GM03348 (cell line): ENCODE measurements around the gene PRDM16.

Source experiments
- DNase-seq: peaks from one replicate; pipeline ENCODE4 v3.0.0; 2012; ENCODE audit warnings: low spot score

PRDM16 gene

DNA sequence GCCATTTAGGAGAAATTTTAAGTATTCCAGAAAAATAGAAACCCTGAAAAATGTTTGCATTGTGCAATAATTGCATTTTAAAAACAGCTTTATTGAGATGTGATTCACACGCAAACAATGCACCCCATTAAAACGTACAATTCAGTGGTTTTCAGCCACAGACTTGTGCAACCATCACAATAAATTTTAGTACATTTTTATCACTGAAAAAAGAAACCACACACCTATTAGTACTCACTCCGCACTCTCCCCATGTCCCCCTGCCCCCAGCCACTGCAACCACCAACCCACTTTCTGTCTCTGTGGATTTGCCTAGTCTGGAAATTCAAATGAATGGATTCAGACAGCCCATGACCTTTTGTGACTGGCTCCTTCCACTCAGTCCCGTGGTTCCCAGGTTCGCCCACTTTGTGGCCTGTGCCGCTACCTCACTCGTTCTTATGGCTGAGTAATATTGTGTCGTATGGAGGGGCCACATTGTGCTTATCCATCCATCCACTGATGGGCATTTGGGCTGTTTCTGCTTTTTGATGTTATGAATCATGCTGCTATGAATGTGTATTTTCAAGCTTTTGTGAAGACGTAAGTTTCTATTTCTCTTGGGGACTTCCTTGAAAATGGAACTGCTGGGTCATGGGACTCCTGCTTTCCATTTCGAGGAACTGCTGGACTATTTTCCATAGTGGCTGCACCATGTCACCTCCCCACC, 237.7 kb downstream of the PRDM16 start:
- peak; percentile 83 for DNase-seq

DNA sequence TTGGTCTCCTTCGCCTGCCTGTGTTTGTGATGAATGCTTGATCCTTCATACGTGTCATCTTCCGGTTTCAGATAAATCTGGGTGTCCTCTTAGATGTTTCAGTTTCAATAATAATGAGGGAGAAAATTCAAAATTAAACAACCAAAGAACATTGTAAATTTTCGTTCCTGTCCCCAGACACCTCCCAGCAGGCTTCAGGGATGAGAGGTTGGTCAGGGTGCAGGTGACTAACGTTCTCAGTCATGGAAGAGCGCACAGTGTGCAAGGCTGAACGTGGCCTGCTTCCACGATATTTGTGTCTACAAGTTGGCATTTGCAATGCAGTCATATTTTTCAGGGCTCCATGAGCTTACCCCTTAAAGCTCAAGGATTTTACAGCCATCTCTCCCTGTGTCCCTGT, 238.4 kb downstream of the PRDM16 start:
- DNase-seq = no peak

- DNase-seq = no peak
These were observed 239.1 kb downstream of the PRDM16 start for GRCh38 chr1:3308053-3308452.

- no peak for DNase-seq
These were observed 241.9 kb downstream of the PRDM16 start for GRCh38 chr1:3310718-3311400.

DNA sequence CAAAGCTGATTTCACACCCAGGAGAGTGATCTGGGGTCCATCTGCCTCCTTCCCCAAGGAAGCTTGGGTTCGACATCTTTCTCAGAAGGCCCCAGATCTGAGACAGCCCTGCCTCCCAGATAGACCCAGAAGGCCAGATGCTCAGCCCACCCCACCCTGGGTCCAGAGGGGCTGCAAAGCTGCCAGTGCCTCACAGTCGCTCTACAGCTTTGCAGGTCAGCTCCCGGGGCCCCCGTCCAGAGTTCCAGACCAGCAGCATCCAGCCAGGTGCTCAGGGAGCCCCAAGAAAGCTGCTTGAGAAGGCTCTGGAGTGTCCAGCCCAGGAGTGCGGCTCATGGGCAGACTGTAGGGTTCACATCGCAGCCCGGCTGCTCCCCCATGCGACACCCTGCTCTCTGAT, 242.7 kb downstream of the PRDM16 start:
- no peak for DNase-seq

- no peak for DNase-seq
These were observed 243.4 kb downstream of the PRDM16 start for GRCh38 chr1:3312310-3312897.

DNA sequence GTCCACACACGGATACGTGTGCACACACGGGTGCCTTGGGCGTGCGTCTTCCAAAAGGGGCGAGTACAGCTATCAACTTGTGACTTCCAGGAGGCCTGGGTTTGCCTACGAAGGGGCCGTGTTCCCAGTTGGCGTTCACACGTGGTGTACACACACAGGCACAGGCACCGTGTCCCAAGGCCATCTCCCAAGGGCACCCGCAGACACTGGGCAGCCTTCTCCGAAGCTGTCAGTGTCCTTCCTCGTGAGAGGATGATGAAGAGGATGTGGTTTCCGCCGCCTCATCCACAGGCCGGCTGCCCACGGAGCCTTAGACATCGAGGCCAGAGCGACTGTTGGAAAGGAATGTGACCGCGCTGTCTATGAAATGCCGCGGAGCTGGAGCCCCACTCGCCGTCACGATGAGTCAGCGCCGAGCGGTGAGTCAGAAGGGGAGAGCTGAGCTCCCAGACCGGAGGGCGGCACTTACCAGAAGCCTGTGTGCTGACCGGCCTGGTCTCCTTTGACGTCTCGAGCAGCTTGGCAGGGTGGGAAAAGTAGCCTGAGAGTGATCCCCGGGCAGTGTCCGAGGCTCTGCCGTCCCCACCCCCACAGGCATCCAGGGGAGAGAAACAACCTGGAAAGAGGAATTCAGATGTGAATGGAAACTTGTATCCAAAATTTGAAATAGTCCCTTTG, 244.0 kb downstream of the PRDM16 start:
- DNase-seq = peak; percentile 98

GRCh38 chr1:3313576-3313950, 244.6 kb downstream of the PRDM16 start:
- DNase-seq = peak; percentile 91

DNA sequence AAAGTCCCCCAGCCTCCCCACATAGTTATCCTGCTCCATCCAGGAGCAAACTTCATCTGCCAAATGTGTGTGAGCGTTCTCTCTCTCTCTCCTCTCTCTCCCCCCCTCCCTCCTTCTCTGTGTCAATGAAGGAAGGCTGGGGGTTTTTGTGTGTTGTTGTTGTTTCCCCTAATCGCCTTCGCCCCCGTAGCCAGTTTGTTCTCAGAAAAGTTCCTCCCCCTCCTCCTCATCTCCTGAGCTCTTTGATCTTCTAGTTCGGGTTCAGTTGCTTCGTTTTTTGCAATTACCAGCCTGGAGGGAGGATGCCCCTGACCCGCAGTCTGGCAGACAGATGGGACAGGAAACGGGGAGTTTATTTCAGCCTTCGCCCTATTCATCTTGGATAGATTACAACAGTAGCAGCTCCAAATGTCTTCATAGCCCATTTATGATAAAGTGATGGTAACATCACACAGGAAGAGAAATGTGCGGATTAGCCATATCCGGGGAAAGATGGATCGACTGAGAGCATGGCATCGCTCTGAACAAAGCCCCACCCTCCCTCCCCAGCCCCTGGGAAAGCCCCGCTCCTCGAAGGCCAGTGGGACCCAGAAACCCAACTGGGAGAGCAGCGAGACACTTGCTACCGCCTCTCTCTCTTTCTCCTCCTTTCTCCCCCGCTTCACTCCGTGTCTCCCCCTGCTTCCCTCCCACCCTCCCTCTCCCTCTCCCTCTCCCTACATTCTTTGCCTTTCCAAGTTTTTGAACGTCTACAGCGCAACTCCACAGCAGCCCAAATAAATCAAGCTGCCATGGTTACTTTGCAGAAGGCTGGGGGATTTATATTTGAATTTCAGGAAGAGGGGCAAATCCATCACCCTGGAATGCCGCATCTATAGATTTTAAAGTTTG, 245.7 kb downstream of the PRDM16 start:
- DNase-seq = peak; percentile 61

- no peak for DNase-seq
These were observed 246.7 kb downstream of the PRDM16 start for GRCh38 chr1:3315399-3316339.

- DNase-seq = no peak
These were observed 247.4 kb downstream of the PRDM16 start for GRCh38 chr1:3316340-3316943.

DNA sequence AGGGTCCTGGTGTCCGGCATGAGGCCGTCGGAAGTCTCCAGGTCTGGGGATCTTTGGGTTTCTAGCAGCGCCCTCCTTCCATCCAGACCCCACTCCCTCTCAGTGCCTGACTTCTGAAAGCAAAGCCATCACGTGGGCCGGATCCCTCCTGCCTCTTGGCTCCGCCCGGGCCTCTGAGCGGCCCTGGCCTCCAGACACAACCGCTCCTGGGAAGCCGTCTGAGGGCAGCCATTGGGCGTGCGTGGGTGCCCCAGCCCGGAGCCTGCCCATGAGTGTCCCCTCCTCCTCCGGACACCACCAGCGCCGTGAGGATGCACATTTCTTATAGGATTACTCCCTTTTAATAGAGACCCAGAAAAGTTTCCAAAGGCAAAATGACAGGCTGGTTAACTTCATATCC, 248.5 kb downstream of the PRDM16 start:
- DNase-seq = no peak

- no peak for DNase-seq
These were observed 249.3 kb downstream of the PRDM16 start for GRCh38 chr1:3318329-3318728.

- DNase-seq = peak; percentile 78
These were observed 250.9 kb downstream of the PRDM16 start for GRCh38 chr1:3319874-3320245.

- DNase-seq = no peak
These were observed 251.5 kb downstream of the PRDM16 start for GRCh38 chr1:3320246-3321152.

DNA sequence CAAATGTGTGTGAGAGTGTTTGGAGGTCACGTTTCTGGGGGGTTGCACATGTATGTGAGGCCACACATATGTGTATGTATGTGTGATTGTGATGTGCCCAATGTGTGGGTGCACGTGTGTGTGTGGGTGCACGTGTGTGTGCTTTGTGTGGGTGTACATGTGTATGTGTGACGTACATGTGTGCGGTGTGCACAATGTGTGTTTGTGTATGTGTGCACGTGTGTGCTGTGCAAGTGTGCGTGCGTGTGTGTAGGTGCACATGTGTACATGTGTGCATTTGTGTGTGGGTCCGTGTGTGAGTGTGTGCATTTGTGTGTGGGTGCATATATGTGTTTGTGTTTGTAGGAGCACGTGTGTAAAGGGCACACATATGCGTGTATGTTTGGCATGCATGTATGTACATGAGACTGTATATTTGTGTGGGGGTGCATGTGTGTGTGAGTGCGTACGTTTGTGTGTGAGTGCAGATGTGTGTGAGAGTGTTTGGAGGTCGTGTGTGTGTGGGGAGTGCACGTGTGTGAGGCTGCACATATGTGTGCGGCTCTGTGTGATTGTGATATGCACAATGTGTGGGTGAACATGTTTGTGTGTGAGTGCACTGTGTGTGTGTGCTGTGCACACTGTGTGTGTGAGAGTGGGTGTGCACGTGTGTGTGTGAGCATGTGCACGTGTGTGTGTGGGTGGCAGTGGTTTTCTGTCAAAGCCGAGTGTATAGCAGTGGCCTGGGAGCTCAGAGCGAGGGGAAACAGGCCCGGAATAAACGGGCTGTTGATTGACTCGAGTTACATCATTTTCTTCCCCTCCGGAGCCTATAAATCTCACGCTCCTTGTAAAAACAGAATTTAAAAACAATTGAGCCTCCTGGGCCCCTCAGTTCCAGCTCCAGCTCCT, 252.8 kb downstream of the PRDM16 start:
- DNase-seq = peak; percentile 40

GRCh38 chr1:3322450-3323020, 253.5 kb downstream of the PRDM16 start:
- no peak for DNase-seq
